HG02970 (cell line): ENCODE data around the gene SLC25A44.

Experiments used
- ATAC-seq: cut with Tn5 transposase; IDR thresholded peaks from one replicate; pipeline ENCODE4 v1.9.1; 2021; ENCODE audit warnings: mild to moderate bottlenecking, moderate library complexity, moderate number of reproducible peaks; ENCODE audit not compliant: unreplicated experiment, low FRiP score

The SLC25A44 gene, protein sequence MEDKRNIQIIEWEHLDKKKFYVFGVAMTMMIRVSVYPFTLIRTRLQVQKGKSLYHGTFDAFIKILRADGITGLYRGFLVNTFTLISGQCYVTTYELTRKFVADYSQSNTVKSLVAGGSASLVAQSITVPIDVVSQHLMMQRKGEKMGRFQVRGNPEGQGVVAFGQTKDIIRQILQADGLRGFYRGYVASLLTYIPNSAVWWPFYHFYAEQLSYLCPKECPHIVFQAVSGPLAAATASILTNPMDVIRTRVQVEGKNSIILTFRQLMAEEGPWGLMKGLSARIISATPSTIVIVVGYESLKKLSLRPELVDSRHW

GRCh38 chr1:156193488-156194299 lies at the start of gene SLC25A44:
SLC25A44 (plus strand) TSS chr1:156194104; CDS start chr1:156199848, 5,744 bp downstream.
- ATAC-seq = peak; percentile 96

DNA sequence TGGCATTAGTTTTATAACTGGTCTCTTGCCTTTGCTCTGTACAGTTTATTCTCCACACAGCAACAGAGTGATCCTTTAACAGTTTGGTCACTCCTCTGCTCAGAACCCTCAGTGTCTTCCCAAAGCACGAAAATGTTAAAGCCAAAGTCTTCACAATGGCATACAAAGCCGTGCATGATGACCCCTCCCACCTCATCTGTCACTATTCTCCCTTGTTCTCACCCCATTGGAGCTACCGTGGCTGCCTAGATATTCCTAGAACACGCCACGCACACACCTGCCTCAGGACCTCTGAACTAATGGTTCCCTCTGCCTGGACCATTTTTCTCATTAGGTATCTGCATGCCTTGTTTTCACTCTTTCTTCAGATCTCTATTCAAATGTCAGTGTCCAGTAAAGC lies 49.2 kb upstream of the SLC25A44 start:
- ATAC-seq = no peak

- no peak for ATAC-seq
These were observed 48.3 kb upstream of the SLC25A44 start for GRCh38 chr1:156145650-156146019.

DNA sequence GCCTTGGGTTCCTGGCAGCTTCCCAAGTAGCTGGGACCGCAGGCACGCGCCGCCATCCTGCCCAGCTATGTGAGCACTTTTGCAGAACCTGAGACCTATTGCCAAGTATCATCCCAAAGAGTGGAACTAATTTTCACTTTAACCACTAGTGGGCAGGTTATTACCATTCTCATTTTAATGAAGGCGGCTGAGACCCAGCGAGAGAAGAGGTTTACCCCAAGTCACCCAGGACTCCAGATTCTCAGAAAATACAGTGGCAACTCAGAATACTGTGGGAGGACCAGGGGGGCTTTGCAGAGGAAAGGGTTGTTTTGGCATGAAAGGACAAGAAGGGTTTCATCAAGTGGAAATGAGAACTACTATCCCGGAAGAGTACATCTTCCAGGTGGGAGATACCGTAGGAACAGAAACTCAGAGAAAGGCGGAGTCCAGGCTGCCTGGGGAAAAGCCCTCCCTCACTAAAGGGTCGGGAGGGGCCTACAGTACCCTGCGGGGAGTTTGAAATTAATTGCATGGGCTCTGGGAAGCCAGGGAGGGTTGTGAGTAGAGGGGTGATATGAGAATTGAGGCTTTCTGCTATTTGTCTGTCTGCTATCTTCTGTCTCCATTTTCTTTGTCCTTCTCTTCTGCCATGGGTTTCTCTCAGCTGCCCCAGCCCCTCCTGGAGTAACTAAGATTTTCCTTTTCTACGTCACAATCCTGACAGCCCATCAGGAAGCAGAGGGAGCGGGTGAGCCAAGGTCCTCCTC lies 47.7 kb upstream of the SLC25A44 start:
- no peak for ATAC-seq

GRCh38 chr1:156146769-156147405 lies 47.0 kb upstream of the SLC25A44 start:
- ATAC-seq = no peak

- ATAC-seq = no peak
These were observed 45.7 kb upstream of the SLC25A44 start for GRCh38 chr1:156148216-156148615.

DNA sequence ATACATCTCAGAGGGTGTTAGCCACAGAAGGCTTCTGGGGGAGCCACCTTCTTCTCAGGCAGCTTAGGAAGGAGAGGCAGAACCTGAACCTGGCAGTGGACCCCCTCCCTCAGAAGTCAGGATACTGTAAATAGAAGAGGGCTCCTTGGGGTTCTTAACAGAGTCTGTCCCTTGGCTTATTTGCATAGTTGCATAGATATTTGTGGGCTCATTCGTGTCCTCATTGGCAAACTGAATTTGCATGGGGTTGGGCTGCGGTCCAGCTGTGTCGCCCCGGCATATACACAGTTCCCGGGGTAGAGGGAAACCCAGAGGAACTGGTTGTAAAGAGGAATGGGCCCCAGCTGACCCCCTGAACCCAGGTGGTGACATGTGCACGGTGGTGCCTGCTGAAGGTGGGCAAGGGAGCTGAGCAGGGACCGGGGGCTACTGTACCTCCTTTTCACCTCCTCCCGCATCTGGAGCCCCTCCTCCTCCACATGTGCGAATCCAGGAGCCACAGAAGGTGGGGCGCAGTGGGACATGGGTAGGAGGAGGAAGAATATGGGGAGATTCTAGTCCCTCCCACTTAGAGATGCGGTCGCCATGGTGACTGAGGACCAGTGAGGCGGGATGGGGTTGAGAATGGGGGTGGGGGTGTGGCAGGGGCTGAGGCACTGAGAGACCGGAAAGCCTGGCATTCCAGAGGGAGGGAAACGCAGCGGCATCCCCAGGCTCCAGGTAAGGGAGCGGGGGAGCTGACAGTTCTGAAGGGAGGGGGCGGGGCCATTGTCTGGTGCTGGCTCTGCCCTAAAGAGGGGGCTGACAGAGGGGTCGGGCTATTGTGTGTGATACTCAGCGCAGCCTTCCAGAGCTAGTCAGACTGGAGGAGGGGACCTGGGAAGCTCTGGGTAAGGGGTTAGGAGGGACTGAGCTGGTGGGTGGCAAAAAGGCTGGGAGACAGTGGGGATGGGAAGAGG lies 44.3 kb upstream of the SLC25A44 start:
- ATAC-seq = no peak

- no peak for ATAC-seq
These were observed 43.4 kb upstream of the SLC25A44 start for GRCh38 chr1:156150333-156151011.

GRCh38 chr1:156151093-156151688 lies 42.7 kb upstream of the SLC25A44 start:
- no peak for ATAC-seq

DNA sequence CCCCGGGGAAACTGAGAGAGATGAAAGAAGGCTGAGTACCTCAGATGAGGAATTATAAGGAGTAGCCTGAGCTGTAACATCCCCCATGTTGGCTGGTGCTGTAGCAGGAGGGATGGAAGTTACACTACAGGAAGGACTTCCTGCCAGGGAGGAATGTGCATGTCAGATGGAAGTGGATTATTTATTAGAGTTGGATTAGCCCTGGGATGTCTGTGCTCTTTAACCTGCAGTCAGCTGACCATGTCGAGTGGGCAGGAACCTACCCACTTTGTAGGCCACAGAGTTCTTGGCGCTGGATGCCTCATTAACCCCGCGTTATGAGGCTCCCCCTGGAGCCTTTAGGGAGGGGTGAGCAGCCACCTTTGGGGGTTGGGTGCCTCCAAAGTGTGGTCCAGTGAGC lies 41.3 kb upstream of the SLC25A44 start:
- no peak for ATAC-seq

GRCh38 chr1:156153362-156153761 lies 40.5 kb upstream of the SLC25A44 start, which contains the start of gene SEMA4A:
SEMA4A (plus strand) TSS chr1:156153585; CDS start chr1:156154579, 994 bp downstream.
- ATAC-seq = no peak

- ATAC-seq = no peak
These were observed 39.6 kb upstream of the SLC25A44 start for GRCh38 chr1:156154317-156154749.

GRCh38 chr1:156155756-156156510 lies 38.0 kb upstream of the SLC25A44 start:
- ATAC-seq = no peak

DNA sequence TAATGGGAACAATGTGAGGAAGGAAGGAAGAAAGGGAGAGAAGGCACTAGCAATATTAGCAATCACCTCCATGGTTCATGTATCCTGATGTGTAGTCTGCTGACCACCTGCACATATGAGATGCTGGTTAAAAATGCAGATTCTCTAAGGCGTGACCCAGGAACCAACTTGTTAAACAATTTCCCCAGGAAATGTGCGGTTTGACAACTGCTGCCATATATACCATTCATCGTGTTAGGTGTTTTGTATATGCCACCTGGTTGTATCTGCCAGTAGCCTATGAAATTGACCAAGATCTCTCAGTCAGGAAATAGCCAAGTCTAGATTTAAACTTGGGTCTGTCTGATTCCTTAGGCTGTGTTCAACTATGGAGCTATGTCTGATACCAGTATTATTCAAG lies 36.4 kb upstream of the SLC25A44 start:
- no peak for ATAC-seq

DNA sequence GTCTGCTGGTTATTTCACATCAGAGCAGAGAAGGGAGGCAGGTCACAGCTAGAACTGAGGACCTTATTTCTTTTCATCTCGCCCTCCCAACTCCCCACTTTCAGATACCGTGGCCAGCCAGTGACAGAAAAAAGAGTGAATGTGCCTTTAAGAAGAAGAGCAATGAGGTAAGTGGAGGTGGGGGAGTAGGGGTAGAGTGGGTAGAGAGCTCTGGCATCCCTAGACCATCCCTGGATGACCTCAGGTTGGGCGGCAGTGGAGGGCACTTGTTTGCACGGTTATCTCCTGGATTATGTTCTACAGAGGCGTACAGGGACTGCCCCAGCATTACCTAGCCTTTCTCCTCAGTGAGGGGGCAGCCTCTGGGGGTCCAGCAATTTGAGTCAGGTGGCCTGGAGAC lies 35.9 kb upstream of the SLC25A44 start:
- ATAC-seq = no peak

DNA sequence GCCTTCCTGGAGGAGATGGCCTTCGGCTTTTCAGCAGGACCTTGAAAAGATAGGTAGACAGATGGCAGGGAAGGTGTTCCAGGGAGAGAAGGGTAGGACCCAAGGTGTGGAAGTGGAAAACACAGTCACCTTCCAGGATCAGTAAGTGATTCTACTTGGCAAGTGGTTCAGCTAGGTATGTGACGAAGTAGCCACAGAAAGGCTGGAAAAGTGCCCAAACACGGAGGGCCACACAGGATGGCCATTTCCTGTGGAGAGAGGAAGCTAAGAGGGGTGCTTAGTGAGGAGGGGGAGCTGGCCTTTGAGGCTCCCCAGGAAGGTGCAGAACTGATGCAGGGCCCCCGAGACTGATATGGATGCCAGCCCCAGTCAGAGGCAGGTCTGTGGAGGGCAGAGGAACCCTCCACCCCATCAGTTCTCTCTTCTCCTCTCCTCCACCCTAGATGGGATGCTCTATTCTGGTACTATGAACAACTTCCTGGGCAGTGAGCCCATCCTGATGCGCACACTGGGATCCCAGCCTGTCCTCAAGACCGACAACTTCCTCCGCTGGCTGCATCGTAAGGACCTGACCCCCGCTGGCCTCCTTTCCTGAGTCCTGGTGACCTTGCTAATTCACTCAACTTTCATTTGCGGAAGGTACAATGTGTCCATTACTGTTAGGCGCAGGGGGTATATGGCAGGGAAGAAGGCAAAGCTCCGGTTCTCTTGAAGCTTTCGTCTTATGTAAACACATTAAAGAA lies 33.7 kb upstream of the SLC25A44 start:
- ATAC-seq = no peak

- no peak for ATAC-seq
These were observed 33.1 kb upstream of the SLC25A44 start for GRCh38 chr1:156160743-156161171.
